ENCODE results near the gene BEST2. TPM values are rescaled to one million over a fixed set of nuclear protein-coding genes. Genes with fewer than 3 reads are reported as not detected.

Gene BEST2
- total RNA-seq, 4 donors from 2014 or later, result 20.5 to 82.0 (median 40.6) TPM; not detected in 1

DNA sequence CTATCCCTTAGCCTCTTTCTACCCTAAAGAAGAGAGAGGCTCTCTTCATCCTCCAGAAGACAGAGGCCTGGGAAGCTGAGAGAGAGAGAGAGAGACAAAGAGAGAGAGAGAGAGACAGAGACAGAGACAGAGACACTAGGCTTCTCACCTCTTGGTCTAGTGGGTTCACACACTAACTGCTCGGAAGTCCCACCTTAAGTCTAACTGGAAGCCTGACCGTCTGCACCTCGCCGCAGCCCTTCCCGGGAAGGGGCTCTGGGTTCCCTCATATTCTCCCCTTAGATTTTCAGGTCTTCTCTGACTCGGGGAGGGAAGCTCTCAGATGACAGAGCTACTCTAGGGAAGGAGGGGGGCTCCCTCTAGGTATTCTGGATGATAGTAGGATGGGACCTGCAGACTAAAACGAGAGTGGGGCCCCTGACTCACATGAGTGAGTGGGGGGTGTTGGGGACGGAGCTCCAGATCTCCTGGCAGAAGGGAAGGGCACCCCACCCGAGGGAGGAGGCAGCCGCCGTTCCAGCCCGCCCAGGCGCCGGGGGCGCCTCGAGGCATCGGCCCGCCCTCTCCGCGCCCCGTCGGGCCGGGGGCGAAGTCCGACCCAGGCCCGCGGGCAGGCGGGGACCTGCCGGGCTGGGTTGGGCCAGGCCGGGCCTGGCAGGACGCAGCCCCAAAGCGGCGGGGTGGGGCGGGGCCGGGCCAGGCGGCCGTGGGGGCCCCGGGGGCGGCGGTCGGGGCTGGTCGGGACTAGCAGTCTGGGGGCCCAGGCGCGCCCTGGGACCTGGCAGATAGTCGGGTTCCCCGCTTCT, 37.7 kb downstream of the BEST2 start:
- H3K27ac ChIP-seq, result peak overlapping the region; percentile 97 to 100 (median 100)
- peaks cover 13 to 48% (median 31%) of the 10 kb centered on the region in 4 donors for H3K4me1 ChIP-seq
- H3K4me3 ChIP-seq, result peak overlapping the region; percentile 82 to 92 (median 84)
- TF ChIP-seq, protein P1, sequence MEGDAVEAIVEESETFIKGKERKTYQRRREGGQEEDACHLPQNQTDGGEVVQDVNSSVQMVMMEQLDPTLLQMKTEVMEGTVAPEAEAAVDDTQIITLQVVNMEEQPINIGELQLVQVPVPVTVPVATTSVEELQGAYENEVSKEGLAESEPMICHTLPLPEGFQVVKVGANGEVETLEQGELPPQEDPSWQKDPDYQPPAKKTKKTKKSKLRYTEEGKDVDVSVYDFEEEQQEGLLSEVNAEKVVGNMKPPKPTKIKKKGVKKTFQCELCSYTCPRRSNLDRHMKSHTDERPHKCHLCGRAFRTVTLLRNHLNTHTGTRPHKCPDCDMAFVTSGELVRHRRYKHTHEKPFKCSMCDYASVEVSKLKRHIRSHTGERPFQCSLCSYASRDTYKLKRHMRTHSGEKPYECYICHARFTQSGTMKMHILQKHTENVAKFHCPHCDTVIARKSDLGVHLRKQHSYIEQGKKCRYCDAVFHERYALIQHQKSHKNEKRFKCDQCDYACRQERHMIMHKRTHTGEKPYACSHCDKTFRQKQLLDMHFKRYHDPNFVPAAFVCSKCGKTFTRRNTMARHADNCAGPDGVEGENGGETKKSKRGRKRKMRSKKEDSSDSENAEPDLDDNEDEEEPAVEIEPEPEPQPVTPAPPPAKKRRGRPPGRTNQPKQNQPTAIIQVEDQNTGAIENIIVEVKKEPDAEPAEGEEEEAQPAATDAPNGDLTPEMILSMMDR (IDR thresholded peaks at IDR 0.05), result no peak
- TF ChIP-seq POLR2A (IDR thresholded peaks at IDR 0.05), result peak; percentile 66 to 81
- no peaks in the 10 kb centered on the region for H3K27me3 ChIP-seq
- DNase-seq, result peak in 1 of 3 donors; percentile 95
- H3K9me3 ChIP-seq, result no peaks in the 10 kb centered on the region
- no peaks in the 10 kb centered on the region for H3K36me3 ChIP-seq

DNA sequence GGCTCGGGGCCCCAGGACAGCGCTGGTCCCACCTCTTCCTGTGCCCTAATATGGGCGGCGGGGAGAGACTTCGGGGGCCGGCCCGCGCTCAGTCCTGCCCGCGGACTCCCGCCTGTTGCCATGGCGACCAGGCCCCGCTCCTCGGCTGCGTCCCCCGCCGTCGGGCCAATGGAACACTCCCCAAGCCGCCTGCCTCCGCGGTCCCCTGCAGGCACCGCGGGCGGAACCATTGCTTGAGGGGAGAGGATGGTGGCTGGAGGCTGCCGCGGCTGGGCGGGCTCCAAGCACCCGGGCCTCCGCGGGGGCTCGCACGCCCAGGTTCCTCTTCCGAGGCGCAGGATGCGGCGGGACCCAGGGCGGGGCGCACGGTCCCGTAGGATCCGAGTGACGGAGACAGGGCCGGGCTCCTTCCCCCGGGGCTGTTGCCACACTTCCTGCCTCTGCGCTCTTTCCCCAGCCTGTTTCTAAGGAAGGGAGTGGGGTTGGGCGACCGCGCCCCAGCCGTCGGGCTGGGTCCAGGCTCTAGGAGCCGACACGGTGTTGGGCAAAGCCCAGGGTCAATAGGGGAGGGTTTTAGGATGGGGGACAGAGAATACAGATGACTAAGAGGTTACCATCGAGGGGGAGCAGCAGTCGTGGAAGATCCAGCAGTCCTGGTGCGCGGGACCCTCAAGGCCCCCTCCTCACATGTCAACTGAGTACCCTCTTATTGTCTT, 38.5 kb downstream of the BEST2 start:
- DNase-seq, result peak; percentile 95 to 98 (median 98)
- Histone ChIP-seq H3K27ac (peak overlapping the region; percentile 97 to 100 (median 100)), H3K36me3 (no peaks in the 10 kb centered on the region), H3K4me1 (peaks cover 9 to 48% (median 29%) of the 10 kb centered on the region in 4 donors), H3K9me3 (no peaks in the 10 kb centered on the region), H3K27me3 (no peaks in the 10 kb centered on the region), H3K4me3 (peak overlapping the region; percentile 82 to 92 (median 84))
- TF ChIP-seq, protein P1 (IDR thresholded peaks at IDR 0.05), result no peak
- TF ChIP-seq POLR2A (IDR thresholded peaks at IDR 0.05), result peak; percentile 90 to 98

DNA sequence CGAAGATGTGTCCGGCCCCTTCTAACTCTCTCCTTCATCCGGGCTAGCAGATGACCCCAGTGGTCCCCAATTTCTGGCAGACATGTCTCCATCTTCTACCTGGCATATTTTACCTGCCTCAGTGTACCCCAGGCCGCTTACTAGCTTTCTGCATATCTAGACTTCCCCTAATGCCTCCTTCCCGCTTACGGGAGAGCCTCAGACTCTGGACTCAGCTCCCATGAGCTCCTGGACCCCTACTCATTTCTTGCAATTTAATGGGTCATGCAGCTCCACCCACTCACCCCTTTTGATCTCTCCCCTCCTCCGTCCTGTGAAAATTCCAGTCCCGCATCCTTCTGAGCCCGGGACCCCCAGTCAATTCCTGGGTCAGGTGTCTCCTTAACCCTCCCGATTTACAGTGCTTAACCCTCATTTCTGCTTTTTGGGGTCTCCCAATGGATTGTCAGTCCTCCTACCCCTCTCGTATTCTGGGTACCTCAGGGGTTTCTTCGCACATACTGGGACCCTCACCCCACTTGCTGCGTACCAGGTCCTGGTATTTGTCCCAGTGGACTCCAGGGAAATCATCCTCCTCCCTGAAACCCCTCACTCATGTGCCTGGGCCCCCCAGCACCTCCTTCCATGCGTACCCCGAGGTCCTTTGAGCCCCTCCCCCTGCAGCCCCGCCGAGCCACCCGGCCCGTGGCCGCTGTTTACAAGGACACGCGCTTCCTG, 39.2 kb downstream of the BEST2 start:
- Histone ChIP-seq H3K36me3 (no peaks in the 10 kb centered on the region), H3K9me3 (no peaks in the 10 kb centered on the region), H3K27me3 (no peaks in the 10 kb centered on the region), H3K4me3 (peak overlapping the region; percentile 82 to 92 (median 84)), H3K4me1 (peaks cover 12 to 48% (median 26%) of the 10 kb centered on the region in 4 donors), H3K27ac (peak overlapping the region; percentile 97 to 100 (median 100))
- DNase-seq, result no peak
- TF ChIP-seq, protein P1 (IDR thresholded peaks at IDR 0.05), result no peak
- TF ChIP-seq POLR2A (IDR thresholded peaks at IDR 0.05), result no peak

DNA sequence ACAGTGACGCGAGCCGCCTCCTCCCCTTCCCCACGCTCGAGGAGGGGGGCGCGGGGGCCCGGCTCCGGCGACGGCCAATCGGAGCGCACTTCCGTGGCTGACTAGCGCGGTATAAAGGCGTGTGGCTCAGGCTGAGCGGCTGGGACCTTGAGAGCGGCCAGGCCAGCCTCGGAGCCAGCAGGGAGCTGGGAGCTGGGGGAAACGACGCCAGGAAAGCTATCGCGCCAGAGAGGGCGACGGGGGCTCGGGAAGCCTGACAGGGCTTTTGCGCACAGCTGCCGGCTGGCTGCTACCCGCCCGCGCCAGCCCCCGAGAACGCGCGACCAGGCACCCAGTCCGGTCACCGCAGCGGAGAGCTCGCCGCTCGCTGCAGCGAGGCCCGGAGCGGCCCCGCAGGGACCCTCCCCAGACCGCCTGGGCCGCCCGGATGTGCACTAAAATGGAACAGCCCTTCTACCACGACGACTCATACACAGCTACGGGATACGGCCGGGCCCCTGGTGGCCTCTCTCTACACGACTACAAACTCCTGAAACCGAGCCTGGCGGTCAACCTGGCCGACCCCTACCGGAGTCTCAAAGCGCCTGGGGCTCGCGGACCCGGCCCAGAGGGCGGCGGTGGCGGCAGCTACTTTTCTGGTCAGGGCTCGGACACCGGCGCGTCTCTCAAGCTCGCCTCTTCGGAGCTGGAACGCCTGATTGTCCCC, 39.9 kb downstream of the BEST2 start, which contains the start of gene JUNB:
Gene JUNB (plus strand): TSS at position 142 of the 706 bp plus-strand sequence. CDS start 286 bp downstream, at position 428.
- peaks cover 11 to 47% (median 24%) of the 10 kb centered on the region in 4 donors for H3K4me1 ChIP-seq
- no peaks in the 10 kb centered on the region for H3K36me3 ChIP-seq

More for the DNA sequence above, 39.9 kb downstream of the BEST2 start, which contains the start of gene JUNB:
- Histone ChIP-seq H3K9me3 (no peaks in the 10 kb centered on the region), H3K27ac (peak within 1 kb of the TSS; percentile 97 to 100 (median 100)), H3K27me3 (no peaks in the 10 kb centered on the region), H3K4me3 (peak within 1 kb of the TSS; percentile 82 to 92 (median 84))
- DNase-seq, result peak; percentile 97 to 99 (median 99)
- TF ChIP-seq POLR2A (IDR thresholded peaks at IDR 0.05), result peak; percentile 100
- TF ChIP-seq, protein P1 (IDR thresholded peaks at IDR 0.05), result peak in 2 of 6 experiments; percentile 30 to 32
